ENCODE measurements around the gene CISH.

DNA sequence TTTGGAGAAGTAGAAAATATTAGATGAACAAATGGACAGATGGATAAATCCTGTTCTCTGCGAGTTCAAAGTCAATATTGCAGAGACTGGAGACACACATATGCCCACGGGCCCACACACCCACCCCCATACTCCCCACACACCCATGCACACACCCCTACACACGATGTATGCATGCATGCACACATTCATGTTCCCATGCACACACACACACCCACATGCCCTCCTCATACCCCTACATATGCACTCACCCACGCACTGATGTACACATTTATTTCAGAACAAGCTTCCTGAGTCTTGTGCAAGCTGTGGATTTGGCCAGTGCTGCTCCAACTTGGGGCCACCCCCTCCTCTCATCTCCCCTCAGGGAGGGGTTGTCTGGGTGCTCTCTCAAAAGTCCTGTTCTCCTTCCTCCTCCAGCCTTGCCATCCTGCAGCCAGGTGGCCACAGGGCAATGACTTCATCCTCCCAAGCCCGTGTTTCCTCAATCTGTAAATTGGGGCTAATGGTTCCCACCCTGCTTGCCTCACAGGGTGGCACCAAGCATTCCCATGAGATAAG lies 21.7 kb upstream of the CISH start:
- TF ChIP-seq CTCF (IDR thresholded peaks at IDR 0.05; ENCODE audit: borderline replicate concordance, extremely low read depth, low read length, poor library complexity, severe bottlenecking), result no peak
- no peak for TF ChIP-seq EZH2 (IDR thresholded peaks at IDR 0.05; ENCODE audit: borderline replicate concordance, low read depth, low read length, severe bottlenecking)
